Measurements from ENCODE around the gene PRDM13.
"Not testable (repeated sequence)": the region's sequence is repeated elsewhere in the genome, so short reads cannot be mapped to it uniquely, and the experiment has no call there.

The PRDM13 gene

DNA sequence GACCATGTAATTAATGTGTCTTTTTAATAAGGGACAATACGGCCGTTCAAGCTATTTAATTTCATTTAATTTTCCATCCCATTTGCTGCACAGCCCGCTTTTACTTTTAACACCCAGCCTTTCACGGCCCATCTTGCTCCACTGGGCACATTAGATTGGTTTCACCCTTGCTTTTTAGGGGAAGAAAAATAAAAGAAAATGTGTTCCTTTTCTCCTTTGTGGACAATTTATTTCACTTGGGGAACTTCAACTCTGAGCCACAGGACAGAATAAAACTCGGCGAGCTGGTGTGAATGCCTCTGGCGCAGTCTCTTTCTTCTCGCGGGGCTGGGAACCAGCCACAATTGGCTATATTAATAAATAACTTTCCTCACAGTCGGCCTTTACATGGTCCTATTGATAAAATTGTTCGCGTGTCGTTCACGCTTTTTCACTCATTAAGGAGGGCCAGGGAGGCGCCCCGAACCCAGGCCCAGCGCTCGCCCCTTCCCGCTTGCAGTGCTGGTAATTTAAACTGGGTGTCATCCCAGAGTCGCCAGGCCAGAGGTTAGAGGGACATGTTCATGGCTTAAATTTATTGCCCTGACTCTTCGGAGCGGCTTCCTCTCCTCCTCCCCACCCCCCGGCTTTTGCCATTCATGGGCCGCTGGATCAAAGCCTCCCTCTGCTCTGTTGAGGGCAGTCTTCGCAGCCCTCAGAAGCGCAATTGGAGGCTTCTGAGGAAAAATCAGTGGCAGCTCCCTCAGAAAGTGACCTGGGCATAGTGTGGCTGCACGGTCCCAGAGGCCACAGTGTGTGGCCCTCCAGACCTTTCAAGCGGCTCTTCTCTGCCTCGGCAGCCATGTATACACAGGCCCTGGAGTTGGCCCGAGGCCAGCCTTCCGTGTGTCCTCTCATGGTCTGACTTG lies 2.2 kb upstream of the PRDM13 start:
- no peak for DNase-seq

DNA sequence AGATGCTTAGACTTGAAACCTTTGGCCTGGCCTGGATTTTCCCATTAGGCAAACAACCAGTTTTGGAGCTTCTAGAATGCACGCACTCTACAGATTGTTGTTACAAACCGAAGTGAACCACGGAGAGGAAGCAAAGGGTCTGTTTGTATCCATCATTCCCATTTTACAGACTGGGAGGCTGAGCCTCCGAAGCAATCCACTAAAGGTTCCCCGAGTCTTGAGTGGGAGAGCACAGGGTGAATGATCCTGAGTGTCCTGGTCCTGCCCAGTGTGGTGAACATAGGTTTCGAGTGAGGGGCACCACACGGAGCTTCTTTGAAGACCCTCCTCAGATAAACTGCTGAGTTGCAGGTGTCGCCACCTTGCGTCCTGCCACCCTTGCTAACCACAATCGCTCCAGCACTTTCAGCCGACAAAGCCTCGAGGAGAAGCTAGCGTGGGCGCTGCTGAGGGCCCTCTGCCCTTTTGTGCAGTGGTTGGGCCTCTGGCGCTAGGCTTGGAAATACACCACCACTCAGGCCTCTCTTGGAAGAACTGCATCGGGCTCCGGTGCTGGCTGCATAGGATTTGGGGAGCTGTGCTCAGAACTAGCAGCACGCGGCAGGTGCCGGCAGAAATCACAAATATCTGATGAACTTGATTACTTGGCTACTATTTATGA lies 1.4 kb upstream of the PRDM13 start:
- DNase-seq, result no peak

DNA sequence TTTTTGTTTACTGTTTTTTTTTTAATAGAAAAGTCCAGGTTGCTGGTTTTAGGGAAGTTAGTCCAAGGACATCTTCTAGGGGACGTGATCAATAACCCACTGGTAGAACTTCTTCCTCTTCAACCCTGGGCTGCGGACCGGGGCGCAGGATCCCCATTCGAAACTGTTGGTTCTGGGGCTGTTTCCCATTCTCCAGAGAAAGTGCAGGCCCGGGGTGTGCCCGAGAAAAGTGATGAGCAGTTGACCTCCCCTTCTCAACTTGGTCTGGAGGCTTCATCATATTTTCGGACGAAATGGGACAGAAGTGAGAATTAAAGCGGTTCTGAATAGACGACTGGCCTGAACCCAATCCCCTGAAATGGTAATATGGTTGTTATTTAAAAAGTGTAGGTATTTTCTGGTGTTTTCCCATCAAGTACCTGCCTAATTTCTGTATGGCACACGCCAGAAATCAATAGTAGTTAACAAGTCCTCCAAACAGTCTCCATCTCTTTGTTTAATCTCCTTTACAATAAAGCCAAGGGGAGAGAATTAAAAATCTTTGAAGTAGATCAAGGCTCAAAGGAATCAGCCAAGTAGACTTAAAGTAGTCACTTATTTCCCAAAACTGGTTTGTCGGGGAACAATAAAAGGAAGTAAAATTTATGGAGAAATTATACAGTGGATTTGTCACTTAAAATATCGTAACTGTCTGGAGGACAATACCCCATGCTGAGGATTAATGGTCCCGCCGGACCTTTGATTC lies 550 bp upstream of the PRDM13 start:
- DNase-seq, result no peak

DNA sequence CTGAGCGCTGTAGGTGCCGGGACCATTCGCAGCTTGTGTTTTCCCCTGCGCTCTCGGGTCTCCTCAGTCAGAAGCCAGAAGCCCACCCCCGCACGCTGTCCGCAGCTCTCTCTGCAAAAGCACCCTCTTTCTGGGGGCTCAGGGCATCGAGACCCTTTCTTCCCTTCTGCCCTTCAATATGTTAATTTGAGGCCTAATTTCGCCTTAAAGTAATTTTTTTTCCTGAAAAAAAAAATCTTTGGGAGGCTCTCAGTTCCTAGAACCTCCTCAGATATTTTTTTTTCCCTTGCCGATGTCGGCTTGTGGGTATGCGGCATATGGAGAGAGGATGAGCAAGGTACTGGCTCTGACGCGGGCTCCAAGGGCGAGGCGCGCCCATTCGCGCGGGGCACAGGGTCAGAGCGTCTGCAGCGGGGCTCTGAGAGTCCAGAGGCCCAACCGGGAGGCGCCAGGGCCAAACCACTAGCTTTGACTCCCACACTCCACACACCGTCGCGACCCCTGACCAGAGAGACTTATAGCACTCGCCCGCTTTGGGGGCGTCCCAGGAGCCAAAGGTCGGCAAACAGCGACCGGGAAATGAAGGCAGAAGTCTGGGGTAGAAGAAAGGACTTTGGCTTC lies 893 bp downstream of the PRDM13 start:
- DNase-seq, result no peak

DNA sequence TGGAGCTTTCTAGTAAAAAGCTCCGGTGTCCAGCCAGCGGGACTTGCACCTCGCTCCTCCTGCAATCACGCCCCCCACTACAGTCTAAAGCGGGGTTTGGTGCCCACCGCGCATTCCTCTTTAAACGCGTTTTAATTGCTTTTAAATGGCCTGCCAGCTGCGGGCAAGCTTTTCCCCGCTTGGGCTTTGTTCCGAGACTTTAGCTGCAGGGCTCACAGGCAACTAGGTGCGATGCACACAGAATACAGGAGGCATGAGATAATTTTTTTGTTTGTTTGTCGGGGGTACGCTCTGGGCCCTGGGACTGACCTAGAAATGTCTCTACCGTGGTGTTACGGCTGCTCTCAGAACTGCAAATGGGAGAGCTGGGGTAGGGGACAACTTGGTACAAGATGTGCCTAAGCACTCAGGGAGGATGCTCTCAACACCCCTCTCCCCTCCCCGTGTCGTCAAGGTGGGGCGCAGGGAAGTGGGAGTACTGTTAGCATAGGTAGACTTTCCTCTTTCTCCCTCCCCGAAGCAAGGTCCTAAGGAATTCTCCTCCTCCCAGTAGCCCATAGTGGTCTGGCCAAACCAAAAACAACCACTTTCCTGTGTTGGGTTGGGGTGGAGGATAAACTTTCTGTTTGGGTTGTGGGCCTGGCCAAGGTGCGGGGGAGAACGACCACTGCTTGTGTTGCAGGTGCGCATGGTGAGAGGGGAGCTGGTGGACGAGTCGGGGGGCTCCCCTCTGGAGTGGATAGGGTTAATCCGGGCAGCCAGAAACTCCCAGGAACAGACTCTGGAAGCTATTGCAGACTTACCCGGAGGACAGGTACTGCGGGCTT lies 1.6 kb downstream of the PRDM13 start:
- no peak for DNase-seq

DNA sequence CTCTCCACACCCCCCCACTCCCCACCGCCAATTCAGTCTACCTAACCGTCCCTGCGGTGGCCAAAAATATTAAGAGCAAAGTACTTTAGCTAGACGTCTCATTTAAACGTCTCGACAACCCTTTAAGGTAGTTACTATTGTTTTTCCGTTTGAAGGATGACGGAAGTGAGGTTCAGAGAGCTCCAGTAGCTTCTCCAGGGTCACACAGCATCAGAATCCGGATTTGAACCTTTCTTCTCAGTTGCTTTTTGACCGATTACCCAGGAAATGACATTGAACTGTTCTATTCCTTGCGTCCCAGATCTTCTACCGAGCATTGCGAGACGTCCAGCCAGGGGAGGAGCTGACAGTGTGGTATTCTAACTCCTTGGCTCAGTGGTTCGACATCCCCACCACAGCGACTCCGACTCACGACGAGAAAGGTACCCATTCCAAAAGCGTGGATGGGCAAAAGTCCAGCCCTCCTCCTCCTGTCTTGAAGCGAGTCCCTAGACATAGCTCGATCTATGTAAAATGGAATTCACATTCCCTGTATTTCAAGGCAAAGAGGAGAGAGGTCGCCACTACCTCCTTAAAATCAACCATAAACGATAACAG lies 2.4 kb downstream of the PRDM13 start:
- DNase-seq, result no peak

DNA sequence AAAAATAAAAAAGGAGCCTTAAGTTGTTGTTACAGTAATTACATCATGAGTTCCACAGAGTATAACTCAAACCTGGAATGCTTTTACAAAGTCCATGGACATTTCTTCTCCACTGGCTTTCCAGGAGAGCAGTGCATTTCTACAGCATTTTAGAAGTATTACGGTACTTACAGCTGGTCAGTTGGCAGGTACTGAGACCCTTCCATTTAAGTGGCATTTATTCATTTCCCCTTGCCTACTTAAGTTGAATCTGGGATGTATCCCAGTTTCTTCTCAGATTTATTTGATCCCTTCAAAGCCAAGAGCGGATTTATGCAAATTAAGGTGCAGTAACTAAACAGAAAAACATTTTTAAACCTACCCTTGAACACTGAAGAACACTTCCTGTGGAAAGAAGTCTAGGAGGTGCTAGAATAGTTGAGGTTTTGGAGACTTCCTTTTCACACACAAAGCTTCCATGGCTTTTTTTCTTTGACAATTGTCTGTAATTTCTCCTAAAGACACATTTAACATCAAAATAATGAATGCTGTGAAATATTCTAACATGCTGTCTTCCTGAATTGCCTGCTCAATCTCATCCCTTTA lies 3.4 kb downstream of the PRDM13 start:
- no peak for DNase-seq

DNA sequence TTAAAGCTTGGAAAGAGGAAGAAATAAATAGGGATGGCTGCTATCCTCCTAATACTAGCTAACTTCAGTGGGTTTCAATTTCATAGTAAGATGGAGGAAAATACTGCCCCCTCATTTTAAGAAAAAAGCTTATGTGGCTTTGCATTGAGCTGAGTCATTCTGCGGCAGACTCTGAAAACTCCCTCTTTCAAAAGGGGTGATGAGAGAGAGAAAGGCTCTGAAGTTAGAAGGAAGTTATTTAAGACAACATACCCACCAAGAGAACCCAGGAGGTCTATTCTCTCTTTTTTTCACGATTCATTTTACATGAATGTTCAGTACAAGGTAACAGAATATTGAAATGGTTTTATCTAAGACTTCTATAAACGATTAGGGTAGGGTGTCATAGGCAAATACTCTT lies 4.5 kb downstream of the PRDM13 start:
- no peak for DNase-seq

DNA sequence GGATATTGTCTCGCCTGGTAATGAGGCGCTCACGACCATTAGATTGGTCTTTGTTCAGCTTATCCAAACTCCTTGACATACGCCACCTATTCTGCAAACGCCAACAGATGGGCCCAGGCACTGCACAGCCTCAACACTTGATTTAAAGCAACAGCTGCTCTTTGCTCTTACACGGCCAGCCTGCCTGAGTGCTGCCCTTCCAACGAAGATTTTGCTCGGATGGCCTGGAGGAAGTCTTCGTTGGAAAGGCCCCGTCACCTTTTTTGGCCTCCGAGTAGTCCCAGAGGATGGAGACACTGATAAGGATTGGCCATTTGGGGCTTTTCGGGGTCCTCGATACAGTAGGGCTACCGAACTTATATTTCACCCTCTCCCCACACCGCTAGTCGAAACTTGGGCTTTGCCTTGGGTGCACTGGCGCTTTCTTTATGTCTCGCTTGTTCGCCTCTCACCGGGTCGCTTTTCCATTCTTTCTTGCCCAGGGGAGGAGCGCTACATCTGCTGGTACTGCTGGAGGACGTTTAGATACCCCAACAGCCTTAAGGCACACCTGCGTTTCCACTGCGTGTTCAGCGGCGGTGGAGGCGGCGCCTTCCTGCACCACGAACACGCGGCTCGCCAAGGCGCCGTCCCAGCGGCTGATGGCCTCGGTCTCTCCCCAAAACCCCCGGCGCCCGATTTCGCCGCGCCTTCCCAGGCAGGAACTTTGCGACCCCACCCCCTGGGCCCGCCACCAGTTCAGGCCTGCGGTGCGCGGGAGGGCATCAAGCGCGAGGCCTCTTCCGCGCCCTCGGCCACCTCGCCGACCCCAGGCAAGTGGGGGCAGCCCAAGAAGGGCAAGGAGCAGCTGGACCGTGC lies 6.1 kb downstream of the PRDM13 start:
- no peak for DNase-seq

DNA sequence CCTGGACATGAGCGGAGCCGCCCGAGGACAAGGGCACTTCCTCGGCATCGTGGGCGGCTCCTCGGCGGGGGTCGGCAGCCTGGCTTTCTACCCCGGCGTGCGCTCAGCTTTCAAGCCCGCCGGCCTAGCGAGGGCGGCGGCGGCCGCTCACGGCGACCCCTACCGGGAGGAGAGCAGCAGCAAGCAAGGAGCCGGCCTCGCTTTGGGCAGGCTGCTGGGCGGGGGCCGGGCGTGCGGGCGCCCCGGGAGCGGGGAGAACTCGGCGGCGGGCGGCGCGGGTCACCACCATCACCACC lies 6.7 kb downstream of the PRDM13 start:
- peak; percentile 44 to 49 for DNase-seq

DNA sequence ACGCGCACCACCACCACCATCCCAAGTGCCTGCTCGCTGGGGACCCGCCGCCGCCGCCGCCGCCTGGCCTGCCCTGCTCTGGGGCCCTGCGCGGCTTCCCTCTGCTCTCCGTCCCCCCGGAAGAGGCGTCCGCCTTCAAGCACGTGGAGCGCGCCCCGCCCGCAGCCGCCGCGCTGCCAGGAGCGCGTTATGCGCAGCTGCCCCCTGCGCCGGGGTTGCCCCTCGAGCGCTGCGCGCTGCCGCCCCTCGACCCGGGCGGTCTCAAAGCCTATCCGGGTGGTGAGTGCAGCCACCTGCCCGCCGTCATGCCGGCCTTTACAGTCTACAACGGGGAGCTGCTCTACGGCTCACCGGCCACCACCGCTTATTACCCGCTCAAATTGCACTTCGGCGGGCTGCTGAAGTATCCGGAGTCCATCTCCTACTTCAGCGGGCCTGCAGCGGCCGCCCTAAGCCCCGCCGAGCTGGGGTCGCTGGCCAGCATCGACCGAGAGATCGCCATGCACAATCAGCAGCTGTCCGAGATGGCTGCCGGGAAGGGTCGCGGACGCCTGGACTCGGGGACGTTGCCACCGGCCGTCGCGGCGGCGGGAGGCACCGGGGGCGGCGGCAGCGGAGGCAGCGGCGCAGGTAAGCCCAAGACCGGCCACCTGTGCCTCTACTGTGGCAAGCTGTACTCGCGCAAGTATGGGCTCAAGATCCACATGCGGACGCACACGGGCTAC lies 7.2 kb downstream of the PRDM13 start:
- DNase-seq, result peak in 1 of 2 donors; percentile 30

DNA sequence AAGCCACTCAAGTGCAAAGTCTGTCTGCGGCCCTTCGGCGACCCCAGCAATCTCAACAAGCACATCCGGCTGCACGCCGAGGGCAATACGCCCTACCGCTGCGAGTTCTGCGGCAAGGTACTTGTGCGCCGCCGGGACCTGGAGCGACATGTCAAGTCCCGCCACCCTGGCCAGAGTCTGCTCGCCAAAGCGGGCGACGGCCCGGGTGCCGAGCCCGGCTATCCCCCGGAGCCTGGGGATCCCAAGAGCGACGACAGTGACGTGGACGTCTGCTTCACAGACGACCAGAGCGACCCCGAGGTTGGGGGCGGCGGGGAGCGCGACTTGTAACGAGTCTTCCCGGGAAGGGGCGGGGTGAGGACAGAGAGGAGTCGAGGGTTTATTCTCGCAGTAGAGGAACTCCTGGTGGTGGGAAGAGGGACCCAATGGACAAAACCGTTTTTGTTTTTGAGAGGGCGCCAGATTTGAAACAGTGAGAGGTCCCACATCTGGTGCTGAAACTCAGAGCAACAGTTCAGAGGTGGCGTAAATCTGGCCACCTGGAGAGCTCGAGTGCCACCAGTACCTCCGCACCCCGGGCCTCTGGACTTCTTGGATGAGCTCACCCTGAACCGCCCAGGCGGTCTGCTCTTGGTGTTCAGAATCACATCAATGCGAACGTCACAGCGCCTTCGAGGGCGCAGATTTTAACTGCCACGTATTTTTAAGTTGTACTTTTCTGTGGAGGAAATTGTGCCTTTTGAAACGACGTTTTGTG lies 8.0 kb downstream of the PRDM13 start:
- no peak for DNase-seq

DNA sequence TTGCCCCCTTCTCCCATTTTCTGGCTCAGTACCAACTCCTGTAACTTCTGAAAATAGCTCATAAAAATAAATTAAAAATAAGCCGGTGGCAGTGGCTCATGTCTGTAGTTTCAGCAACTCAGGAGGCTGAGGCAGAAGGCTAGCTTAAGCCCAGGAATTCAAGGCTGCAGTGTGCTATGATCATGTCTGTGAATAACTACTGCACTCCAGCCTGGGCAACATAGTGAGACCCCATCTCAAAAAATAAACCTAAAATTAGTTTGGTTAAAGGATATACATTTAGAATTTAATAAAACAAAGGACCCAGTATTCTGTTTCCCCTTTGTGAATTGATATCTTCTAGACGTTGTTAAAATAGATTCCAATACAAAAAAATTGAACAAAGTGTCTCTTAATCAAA lies 10.5 kb downstream of the PRDM13 start:
- DNase-seq, result no peak

DNA sequence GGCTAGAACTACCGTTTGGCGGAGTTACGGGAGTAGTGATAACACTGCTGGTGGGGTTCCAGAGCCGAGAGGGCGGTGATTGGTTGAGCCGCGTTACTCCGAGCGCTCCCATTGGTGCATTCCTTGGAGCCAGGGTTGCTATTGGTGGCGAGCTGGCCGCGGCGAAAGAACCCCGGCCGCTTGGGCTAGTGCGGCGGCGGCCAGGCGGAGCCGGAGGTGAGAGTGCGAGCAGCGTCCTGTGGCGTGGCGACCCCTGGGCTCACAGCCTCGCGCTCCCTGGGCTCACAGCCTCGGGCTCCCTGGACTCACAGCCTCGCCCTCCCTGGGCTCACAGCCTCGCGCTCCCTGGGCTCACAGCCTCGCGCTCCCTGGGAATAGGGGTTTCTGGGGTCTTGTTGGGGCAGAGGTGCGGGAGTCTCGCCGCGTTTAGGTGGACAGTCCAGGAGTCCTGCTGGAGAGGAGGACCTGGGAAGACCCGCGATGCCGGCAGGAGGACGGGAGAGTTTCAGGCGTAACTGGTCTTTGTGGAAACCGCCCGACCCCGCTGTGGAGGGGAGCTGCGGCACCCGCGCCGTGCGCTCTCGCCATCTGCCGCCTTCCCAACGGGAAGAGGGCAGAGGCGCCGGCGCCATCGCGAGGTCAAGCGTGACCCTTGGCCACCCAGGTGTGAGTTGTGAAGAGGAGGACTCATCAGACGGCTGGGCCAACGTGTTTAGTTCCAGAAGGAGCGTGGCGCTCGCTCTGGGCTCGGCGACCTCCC lies 12.2 kb downstream of the PRDM13 start:
- DNase-seq, result no peak

DNA sequence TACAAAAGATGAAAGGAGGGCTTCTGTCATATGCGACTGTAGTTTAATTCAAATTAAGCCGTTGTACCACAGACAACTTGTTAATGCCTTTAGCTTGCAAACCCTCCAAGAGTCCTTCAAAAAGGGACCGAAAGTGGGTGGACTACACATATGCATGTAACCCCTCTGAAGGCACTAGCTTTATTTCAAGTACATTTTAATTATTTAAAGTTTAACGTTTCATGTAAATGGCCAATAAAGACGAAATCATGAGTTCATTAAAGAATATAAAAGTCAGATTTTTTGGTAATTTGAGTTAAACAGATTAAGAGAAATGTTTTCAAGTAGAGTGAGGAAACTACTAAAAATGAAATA lies 12.8 kb downstream of the PRDM13 start:
- DNase-seq, result no peak

DNA sequence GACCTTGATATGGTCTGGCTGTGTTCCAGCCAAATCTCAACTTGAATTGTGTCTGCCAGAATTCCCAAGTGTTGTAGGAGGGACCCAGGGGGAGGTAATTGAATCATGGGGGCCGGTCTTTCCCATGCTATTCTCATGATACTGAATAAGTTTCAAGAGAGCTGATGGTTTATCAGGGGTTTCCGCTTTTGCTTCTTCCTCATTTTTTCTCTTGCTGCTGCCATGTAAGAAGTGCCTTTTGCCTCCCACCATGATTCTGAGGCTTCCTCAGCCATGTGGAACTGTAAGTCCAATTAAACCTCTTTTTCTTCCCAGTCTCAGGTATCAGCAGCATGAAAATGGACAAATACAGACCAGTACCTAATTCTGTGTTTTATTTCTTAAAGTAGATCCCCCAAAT lies 15.4 kb downstream of the PRDM13 start:
- not testable (repeated sequence) for DNase-seq

DNA sequence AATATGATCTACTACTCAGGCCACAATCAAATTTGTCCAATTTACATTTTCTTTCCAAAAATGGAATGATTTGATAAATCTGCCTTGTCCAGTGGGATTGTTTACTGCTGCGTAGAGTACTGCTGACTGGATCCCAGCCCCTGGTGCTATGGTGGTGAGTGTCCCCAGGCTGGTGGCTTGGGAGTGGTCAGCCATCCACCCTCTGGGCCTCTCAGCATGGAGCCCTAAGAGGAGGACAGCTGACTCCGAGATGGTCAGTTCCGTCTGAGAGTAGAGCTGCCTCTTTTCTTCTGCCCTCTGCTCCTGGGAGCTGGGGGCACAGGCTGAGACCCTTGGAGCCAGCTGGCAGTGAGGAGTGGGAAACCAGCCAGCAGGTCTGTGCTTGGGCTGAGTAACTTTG lies 22.7 kb downstream of the PRDM13 start:
- no peak for DNase-seq

DNA sequence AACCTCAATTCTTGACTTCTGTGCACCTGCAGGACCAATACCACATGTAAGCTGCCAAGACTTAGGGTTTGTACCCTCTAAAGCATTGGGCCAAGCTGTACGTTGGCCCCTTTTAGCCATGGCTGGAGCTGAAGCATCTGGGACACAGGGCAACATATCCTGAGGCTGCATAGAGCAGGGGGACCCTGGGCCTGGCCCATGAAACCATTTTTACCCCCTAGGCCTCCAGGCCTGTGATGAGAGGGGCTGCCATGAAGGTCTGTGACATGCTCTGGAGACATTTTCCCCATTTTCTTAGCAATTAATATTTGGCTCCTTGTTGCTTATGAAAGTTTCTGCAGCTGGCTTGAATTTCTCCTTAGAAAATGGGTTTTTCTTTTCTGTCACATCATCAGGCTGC lies 31.0 kb downstream of the PRDM13 start:
- DNase-seq, result no peak

DNA sequence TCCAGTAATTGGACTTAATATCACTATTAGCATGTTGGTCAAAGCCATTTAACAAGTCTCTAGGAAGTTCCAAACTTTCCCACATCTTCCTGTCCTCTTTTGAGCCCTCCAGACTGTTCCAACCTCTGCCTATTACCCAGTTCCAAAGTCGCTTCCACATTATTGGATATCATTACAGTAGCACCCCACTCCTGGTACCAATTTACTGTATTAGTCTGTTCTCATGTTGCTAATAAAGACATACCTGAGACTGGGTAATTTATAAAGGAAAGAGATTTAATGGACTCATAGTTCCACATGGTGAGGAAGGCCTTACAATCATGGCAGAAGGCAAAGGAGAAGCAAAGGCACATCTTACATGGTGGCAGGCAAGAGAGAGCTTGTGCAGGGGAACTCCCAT lies 31.7 kb downstream of the PRDM13 start:
- DNase-seq, result not testable (repeated sequence)
